Measurements from ENCODE around the gene RGS11.

Gene RGS11

DNA sequence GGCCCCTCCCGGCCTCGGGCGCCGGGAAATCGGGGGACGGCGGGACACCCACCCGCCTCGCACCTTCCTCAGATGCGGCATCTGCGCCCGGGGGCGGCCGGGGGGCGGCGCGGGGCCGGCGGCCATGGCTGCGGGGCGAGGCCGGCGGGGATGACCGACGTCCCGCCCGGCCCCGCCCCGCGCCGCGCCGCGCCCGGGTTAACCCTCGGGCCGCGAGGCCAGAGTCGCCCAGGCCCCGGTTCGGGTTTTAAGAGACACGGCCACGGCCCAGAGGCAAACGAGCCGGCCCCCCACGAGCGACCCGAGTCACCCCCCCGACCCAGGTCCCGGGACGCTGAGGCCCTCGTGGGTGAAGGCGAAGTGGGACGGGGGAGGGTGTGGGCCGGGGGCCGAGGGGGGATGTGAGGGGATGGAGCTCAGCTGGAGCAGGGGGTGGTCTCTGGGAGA, at the start of gene RGS11:
TSS of gene RGS11 (minus strand) at position 159 of the 447 bp plus-strand sequence. CDS start at position 126, 33 bp downstream.
- no peak for DNase-seq (ENCODE audit: low read depth)

DNA sequence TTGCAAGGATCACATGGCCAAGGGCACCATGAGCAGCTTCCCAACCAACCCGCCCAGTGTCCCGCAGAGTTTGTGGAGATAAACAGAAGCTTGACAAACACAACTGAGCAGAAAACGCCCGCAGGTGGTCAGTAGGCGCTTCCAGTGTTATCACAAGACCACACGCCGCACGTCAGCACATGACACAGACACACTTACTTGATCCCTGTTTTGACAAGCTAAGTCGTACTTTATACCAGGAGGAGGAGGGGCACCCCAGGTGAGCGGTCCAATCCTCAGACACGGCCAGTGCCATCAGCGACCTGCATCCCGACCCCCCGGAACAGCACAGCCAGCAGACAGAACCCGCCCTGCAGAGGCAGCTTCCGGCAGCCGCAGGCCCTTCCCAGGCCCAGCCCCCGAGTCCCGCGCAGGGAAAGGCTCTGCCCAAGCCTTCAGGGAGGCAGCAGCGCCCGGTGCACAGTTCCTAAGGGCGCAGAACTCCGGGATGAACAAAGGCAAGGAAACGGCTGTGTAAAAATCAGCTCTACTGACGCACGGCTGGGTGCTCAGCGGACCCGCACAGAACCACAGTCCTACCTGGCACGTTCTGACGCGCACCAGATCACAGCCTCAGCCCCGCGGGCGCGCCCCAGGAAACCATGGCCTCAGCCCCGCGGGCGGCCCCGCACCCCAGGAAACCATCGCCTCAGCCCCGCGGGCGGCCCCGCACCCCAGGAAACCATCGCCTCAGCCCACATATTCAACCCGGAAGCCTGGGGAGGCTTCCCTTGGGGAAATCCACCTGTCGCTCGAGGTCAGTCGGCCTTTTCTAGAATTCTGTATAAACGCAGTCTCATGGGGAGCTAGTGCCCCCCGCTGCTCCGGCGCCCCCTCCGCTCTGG, 48.9 kb upstream of the RGS11 start:
- no peak for DNase-seq (ENCODE audit: low read depth)

DNA sequence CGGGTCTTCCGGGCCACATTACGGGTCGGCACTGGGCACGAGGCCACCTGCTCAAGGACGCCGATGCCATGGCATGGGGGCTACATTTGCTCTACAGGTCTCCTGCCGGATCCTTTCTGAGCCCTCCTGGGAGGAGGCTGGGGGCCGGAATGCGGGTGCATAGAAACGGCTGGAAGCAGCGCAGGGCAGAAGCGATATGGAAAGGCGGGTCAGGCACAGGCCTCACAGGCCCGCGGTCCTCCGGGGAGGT, 48.4 kb upstream of the RGS11 start:
- DNase-seq (ENCODE audit: low read depth), result no peak

DNA sequence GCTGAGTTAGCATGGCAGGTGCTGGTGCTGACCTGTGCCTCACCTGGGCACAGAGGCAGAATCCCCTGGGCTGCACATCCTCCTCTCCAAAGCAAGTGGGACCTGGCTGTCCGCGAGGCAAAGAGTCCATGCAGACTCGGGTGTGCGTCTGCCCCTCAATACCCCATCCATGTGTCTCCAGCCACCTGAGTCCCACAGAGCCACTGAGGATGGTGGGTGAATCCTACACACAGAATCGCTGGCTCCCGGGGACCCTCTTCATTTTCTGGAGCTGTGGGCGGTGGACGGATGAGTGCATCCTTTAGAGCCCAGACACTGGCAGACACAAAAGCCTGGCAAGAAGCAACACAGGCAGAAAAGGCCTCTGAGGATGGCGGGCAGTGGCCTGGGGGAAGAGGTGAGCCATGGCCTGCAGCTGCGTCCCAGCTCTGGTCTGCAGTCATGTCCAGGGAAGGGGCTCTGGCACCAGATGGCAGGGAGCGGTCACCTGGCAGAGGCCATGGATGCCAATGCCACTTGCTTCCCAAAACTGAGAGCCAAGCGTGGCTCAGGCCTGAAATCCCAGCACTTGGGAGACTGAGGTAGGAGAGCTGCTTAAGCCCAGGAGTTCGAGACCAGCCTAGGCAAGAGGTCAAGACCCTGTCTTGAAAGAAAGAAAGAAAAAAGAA, 46.9 kb upstream of the RGS11 start:
- DNase-seq (ENCODE audit: low read depth), result no peak

DNA sequence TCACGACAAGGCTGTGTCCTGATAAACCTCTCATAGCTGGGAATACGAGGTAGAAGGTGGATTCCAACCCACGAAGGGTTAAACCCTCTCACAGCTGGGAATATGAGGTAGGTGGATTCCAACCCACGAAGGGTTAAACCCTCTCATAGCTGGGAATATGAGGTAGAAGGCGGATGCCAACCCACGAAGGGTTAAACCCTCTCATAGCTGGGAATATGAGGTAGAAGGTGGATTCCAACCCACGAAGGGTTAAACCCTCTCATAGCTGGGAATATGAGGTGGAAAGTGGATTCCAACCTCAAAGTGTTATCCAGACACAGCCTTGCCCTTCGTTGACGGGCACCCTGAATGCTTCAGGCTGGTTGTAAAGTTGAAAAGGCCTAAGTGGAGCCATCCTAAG, 45.8 kb upstream of the RGS11 start:
- DNase-seq (ENCODE audit: low read depth), result no peak

DNA sequence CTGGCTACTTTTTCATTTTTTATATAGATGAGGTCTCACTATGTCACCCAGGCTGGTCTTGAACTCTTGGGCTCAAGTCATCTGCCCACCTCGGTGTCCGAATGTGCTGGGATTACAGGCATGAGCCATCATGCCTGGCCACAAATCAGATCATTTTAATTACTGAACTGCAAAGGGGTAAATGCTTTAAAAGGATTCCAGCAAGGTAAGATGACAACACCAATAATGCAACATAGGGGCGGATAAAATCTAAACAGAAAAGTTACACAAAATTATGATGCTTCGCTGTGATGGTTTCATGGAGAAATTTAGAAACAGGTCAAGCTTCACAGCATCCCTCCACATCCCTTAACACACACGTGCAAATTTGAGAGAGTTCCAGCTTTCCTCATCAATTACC, 44.5 kb upstream of the RGS11 start:
- DNase-seq (ENCODE audit: low read depth), result no peak

DNA sequence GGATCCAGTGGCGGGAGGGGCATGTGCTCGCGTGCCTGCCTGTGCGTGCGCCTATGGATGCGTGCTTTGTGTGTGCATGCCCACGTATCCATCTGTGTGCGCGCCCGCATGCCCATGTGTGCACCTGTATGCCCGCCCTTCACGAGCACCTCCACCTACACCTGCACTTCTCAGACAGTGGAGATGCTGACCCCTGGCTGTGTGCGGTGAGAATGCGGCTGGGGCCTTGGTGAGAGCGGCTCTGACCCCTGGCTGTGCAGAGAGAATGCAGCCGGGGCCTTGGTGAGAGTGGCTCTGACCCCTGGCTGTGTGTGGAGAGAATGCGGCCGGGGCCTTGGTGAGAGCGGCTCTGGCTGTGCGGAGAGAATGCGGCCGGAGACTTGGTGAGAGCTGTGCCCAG, 42.9 kb upstream of the RGS11 start:
- DNase-seq (ENCODE audit: low read depth), result no peak

DNA sequence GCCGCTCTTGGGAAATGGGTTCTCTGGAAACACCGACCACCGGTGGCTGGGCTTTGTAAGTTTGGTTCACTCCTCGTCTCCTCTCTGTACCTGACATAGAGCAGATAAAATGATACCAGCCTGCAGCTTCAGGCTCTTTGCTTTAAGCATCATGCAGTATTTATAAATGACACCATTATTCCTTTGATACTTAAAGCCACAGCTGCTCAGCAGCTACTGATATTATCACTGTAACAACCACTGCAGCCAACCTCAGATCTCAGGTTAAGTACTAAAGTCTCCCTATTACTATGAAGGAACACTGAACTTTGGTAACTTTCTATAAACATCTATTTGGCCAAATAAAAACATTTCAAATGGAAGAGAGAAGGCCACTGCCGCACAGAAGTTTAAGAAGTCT, 41.8 kb upstream of the RGS11 start:
- DNase-seq (ENCODE audit: low read depth), result no peak

DNA sequence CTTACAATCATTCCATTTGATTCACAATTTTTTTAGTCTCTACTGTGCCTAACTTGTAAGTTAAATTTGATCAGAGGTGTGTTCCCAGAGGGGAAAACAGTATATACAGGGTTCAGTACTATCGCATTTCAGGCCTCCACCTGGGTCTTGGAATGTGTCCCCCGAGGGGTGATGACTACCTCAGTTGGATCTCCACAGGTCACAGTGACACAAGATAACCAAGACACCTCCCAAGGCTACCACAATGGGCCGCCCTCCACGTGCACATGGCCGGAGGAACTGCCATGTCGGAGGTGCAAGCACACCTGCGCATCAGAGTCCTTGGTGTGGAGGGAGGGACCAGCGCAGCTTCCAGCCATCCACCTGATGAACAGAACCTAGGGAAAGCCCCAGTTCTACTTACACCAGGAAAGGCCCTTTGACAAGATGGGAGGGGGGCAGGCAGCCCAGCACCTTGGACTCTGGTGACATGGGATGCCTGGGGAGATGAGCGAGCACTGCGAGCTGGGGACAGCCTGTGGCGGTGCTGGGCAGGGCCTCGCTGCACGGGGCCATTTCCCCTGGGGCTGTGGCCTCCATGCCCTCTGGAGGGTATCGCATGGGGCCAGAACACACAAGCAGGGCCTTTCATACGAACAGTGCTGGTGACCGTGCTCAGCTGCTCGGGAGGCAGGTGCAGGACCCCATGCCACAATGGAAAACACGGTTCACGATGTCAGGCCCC, 41.2 kb upstream of the RGS11 start:
- no peak for DNase-seq (ENCODE audit: low read depth)

DNA sequence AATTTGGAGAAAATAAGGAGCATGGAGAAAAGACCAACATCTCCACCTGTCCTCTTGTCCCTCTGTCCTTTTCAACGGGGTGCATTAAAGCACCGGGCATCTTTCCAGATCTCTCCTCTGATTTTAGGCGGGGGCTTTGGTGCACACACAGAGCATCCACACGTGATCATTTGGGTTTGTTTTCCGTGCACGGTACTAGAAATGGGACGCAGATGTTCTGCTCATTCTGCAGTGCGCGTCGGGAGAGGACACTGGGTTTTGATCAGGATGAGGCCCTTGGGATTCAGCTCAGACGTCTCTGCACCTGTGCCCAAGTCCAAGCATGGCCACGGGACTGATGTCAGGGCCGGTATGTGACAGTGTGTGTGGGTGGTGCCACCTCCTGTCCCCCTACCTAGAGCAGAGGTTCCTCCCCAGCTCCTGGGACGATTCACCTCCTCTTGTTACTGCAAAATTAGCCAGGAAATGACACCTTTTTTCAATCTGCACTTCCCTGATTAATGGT, 39.1 kb upstream of the RGS11 start:
- no peak for DNase-seq (ENCODE audit: low read depth)

DNA sequence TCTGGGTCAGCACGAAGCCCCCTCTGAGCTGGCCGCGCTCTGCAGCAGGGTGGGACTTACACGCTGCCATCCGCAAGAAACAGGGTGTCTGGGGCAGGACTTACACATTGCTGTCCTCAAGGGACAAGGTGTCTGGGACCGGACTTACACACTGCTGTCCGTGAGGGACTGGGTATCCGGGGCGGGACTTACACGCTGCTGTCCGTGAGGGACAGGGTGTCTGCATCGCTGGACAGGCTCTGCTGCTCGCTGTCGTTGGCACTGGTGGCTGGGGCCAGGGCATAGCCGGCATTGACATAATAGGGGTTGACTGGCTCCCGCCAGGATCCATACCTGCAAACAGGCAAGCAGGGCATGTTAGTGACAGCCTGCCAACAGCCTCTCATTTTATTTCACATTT, 38.6 kb upstream of the RGS11 start:
- DNase-seq (ENCODE audit: low read depth), result no peak

DNA sequence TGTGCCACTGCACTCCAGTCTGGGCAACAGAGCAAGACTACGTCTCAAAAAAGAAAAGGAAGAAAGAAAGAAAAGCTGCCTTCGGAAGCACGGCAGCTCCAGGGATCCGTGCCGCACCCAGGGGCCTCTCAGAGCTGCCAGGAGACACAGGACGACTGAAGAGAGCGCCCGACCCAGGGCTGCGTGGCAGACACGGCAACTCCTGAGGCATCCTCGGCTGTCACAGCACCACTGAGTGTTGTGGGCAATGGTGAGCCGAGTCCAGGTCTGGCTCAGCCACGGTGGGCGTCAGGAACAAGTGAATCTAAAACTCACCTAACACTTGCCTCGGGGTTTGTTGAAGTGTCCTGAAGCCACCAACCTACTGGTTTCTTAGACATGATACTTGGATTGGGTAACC, 36.0 kb upstream of the RGS11 start:
- DNase-seq (ENCODE audit: low read depth), result no peak

DNA sequence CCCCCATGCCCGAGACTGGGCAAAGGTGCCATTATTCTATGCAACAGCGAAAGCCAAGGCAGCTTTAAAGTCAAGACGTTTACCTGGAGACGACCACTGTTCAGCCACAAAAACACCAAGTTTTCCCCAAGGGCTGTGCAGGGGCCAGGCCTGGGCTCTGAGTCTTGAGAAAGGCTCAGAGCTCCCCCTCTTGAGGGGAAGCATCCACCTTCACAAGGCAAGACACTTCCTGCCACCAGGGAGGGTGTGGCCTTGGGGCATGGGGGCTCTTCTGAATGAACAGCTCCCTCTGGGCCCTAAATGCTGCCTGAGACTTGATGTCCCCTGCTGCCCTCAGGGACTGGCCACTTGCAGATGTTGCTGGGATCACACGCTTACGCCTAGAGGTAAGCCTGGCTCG, 33.7 kb upstream of the RGS11 start:
- no peak for DNase-seq (ENCODE audit: low read depth)

DNA sequence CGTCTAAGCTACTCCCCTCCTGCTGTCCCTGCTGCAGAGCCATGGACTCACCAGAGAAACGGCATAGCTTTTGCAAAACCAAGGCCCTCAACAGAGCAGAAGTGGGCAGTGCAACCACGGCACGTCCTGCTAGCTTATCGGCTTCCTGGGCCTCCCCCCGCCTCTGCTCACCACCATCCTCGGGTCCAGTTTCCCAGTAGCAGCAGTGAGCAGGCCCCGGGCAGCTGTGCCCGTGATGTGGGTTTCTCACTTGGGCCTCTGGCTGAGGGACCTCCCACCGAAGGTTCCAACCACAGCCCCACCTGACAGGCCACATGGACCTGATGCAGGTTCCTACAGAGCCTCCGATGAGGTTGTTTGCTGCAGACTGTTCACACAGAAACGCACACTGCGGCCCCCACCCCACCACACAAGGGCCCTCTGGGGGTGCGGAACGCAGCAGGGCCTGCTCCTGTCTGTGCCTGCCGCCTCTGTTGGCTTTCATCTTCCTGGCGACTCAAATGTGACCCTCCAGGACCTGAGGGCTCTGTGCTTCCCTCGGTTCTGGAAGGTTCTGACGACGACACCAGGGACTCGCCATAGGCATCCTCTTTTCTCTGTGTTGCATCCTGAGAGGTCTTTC, 32.1 kb upstream of the RGS11 start:
- DNase-seq (ENCODE audit: low read depth), result no peak

DNA sequence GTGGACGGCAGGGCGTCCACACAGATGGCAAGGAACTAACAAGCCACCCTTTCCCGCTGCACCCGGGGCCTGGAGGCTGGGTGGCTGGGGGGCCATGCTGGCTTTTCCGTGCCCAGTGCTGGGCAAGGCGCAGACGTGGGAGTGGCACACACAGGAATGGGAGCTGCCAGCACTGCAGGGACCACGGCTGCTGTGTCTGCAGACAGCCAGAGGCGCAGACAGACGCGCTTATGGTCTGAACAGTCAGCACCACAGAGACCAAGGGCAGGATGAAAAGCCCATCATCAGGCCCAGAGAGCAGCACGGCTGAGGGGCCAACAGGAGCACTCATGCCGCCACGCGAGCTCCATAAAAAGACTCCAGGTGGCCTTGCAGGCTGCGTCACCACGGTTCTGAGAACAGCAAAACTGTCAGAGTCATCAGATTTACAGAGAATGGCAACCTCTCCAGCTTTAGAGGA, 31.2 kb upstream of the RGS11 start:
- no peak for DNase-seq (ENCODE audit: low read depth)

DNA sequence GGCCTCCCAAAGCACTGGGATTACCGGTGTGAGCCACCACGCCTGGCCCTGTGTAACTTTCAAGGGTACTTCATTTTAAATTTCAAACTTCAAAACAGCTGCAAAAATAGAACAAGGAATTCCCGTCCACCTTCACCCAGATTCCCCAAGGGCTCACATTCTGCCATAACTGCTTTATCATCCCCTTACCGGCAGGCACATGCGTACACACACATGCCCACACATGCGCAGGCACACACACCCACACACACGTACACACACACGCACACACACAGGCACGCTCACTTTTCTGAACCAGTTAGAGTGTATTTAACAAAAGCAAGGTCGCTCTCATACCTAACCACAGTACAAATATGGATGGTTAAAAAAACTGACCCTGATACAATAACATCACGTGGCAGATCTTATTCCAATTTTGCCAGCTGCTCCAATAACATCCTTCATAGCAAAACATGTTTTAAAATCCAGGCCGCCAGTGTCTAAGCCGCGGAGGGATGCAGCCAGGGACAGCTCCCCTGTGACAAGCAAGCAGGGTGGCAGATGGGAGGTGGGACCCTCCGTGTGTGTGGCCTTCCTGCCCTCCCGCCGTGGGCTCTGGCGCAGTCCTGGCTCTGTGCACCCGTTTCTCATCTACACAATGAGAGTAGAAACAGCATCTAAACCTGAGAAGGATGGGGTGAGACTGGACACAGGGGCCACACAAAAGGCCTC, 30.3 kb upstream of the RGS11 start:
- no peak for DNase-seq (ENCODE audit: low read depth)

DNA sequence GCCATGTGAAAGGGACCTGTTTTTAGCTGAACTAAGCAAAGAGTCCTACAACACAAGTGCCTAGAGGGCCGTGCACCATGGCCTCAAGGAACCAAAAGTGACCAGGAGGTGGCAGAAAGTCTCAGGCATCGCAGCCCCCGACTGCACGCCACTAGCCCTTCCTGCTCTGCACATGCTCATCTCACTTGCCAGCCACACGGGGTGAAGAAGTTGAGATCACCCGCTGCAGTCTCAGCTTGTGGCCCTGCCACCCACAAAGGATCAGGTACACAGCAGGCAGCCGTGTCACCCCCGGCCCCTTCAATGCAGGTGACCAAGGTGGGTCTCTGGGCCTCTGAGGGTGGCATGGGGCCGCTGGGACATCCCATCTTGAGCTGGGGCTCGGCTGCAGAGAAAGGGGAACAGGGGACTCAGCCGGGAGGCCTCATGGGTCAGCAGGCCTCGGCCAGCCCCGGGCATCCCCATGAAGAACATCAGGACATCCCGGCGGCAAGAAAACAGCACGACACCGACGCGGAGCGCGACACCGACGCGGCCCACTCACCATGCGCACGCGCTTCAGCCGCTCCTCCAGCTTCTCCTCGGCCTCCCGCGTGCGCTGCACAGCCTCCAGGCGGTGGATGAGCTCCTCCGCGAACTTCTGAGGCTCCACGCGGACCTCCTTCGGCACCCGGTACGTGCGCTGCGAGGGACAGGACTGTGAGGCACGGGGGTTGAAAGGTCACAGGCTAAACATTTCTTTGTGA, 28.2 kb upstream of the RGS11 start:
- DNase-seq (ENCODE audit: low read depth), result no peak

DNA sequence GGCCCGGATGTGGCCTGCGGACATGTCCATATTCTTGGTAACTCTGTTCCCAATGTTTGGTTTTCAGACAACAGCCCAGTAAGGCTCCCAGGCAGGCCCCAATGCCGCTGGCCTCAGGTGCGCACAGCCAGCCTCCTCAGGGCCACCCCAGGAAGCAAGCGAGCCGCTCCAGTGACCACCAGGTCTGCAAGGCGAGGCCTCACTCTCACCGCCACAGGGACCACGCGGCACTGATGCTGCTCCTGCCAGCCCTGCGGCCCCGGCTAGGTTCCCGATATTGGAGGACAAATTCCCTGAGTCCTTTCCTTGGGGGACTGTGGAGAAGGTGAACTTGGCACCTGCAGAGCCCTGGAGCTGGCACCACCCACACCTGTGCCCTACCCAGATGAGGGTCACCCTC, 26.2 kb upstream of the RGS11 start:
- no peak for DNase-seq (ENCODE audit: low read depth)

DNA sequence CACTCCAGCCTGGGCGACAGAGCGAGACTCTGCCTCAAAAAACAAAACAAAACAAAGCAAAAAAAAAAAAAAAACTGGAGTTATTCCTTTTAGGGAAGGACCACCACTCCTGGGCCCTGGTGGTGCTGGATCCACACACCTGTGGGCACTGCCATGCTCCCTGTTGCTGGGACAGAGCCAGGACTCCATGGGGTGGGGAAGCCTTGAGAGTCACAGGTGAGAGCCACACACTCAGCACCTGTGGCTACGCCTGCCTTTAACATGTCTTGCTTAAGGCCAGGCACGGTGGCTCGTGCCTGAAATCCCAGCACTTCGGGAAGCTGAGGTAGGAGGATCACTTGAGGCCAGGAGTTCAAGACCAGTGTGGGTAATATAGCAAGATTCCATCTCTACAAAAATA, 25.5 kb upstream of the RGS11 start:
- DNase-seq (ENCODE audit: low read depth), result no peak

DNA sequence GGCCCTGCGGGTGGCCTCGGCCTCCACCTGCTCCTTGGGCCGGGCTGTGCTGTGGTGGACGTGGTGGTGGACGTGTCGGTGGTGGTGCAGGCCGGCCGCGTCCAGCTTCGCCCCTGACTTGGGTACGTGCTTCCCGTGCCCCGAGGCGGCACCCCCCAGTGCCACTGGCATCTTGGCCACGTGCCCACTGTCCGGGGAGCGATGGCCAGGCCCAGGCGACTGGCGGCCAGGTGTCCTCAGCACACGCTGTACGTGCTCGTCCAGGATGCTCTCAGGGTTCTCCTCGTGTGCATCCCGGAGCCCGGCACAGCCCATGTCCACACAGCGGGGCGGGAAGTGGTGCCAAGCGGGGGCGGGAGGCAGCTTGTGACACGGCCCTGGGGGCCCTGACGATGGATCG, 22.1 kb upstream of the RGS11 start:
- DNase-seq (ENCODE audit: low read depth), result no peak

Measured in ELR (cell line).